Uterus (tissue), 2 donors: Measurements from ENCODE around the gene SERPINI1.

ENCODE experiments used
- POLR2A ChIP-seq, 2 donors: fragments of 450-650 bp; IDR thresholded peaks; one replicate each; pipeline ENCODE4 v1.6.1; 2016; ENCODE audit warnings: antibody characterized with exemption in 2 of 2, mild to moderate bottlenecking in 1 of 2, moderate library complexity in 1 of 2
- TF ChIP-seq, protein P1 (sequence below), 4 experiments: fragments of 200-600 bp in 2 of 4; fragments of 450-650 bp in 2 of 4; sonication (generic) in 2 of 4; IDR thresholded peaks; one replicate each; pipeline ENCODE4 v1.5.1; 2016 to 2019; ENCODE audit warnings: antibody characterized with exemption in 4 of 4, mild to moderate bottlenecking in 2 of 4, moderate library complexity in 1 of 4

DNA sequence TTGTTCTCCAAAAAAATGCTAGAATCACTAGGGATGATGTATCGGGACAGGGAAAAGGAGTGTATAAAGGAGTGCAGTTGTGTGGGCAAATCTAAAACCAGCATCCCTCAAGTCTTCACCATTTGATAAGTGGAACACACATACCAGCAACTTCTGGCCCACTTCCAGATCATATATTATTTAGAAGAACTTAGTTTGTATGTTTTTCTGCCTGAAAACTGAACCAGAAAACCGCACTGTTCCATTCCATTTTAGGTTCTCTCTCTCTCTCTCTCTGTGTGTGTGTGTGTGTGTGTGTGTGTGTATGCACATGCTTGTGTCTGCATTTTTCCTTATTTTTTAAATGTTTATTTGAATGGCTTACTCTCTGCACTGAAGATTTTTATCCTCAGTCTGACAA, 93.5 kb downstream of the SERPINI1 start:
- TF ChIP-seq, protein P1, sequence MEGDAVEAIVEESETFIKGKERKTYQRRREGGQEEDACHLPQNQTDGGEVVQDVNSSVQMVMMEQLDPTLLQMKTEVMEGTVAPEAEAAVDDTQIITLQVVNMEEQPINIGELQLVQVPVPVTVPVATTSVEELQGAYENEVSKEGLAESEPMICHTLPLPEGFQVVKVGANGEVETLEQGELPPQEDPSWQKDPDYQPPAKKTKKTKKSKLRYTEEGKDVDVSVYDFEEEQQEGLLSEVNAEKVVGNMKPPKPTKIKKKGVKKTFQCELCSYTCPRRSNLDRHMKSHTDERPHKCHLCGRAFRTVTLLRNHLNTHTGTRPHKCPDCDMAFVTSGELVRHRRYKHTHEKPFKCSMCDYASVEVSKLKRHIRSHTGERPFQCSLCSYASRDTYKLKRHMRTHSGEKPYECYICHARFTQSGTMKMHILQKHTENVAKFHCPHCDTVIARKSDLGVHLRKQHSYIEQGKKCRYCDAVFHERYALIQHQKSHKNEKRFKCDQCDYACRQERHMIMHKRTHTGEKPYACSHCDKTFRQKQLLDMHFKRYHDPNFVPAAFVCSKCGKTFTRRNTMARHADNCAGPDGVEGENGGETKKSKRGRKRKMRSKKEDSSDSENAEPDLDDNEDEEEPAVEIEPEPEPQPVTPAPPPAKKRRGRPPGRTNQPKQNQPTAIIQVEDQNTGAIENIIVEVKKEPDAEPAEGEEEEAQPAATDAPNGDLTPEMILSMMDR (IDR thresholded peaks at IDR 0.05) = no peak
- TF ChIP-seq POLR2A (IDR thresholded peaks at IDR 0.05) = no peak
